Fibroblast of lung (primary cell): Measurements from ENCODE around the gene SLC14A1.

Experiments used
- EZH2 ChIP-seq: IDR thresholded peaks from 2 replicates; pipeline ENCODE4 v1.5.1; 2012; ENCODE audit warnings: low read length, control low read depth, mild to moderate bottlenecking; ENCODE audit errors: missing control alignments
- TF ChIP-seq, protein P1 (sequence below), 2 donors: IDR thresholded peaks in 1 of 2; conservative IDR thresholded peaks in 1 of 2; 1 replicate in 1 of 2; 2 replicates in 1 of 2; pipeline ENCODE4 v1.5.1; 2011 to 2012; ENCODE audit warnings: low read length in 2 of 2, control low read depth in 1 of 2, inconsistent platforms in 1 of 2, low read depth in 1 of 2, mild to moderate bottlenecking in 1 of 2

DNA sequence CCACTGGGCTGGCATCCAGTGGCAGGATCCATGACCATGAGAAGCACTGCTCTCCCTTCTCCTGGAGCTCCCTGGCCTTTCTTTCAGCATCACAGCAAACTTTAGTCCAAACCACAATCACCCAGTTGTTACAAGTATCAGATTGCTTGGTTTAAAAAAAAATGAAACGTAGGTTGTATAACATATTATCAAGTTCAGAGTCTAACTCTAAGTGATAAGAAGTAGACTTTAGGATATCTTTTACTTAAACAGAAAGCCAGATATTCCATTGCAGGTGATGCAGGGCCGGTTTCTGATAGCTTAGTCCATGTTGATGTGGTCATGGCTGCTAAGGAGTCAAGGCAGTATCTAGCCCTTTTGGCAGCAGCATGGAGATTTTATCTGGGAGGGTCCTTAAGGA, 24.5 kb downstream of the SLC14A1 start:
- TF ChIP-seq, protein P1, sequence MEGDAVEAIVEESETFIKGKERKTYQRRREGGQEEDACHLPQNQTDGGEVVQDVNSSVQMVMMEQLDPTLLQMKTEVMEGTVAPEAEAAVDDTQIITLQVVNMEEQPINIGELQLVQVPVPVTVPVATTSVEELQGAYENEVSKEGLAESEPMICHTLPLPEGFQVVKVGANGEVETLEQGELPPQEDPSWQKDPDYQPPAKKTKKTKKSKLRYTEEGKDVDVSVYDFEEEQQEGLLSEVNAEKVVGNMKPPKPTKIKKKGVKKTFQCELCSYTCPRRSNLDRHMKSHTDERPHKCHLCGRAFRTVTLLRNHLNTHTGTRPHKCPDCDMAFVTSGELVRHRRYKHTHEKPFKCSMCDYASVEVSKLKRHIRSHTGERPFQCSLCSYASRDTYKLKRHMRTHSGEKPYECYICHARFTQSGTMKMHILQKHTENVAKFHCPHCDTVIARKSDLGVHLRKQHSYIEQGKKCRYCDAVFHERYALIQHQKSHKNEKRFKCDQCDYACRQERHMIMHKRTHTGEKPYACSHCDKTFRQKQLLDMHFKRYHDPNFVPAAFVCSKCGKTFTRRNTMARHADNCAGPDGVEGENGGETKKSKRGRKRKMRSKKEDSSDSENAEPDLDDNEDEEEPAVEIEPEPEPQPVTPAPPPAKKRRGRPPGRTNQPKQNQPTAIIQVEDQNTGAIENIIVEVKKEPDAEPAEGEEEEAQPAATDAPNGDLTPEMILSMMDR (conservative IDR thresholded peaks at IDR 0.05 in 1 of 2, IDR thresholded peaks at IDR 0.05 in 1 of 2; ENCODE audit: low read depth in 1 of 2, low read length in 2 of 2), result no peak
- TF ChIP-seq EZH2, result no peak
